ENCODE results near the gene WBP2. TPM values are rescaled to one million over a fixed set of nuclear protein-coding genes. Genes with fewer than 3 reads are reported as not detected.

The WBP2 gene
- total RNA-seq, 1 donor from 2014 or later = 72.6 TPM

DNA sequence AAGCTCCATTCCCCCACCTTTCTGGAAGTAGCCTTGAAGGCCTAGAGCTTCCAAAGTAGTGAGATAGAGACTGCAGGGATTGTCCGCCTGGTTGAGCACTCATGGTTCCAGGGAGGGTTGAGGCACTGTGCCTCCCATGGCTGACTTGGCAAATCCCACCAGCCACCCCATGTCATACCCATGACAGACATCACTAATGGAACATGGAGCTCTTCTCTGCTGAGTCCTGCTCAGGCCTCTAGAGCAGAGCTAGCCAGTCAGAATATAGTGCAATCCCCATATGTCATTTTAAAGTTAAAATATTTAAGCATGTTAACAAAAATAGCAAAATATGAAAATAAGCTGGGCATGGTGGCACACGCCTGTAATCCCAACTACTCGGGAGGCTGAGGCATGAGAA lies 39.7 kb downstream of the WBP2 start:
- Histone ChIP-seq H4K20me1 (ENCODE audit: insufficient read depth, low read length) (peaks cover 17% of the 10 kb centered on the region), H3K79me2 (ENCODE audit: insufficient read depth, low read length) (no peaks in the 10 kb centered on the region), H3K4me2 (ENCODE audit: low read length) (peak overlapping the region; percentile 30), H3K9ac (ENCODE audit: low read length) (peak overlapping the region; percentile 54), H3K27me3 (ENCODE audit: insufficient read depth, low read length) (no peaks in the 10 kb centered on the region), H3K4me3 (ENCODE audit: insufficient read depth, low read depth, low read length) (no peak overlapping the region), H3K4me1 (ENCODE audit: insufficient read depth, low read length) (peaks cover 11% of the 10 kb centered on the region), H3K27ac (ENCODE audit: low read depth, low read length) (peak overlapping the region; percentile 35), H3K9me3 (ENCODE audit: insufficient read depth, low read depth, low read length) (no peaks in the 10 kb centered on the region), H3K36me3 (ENCODE audit: insufficient read depth, low read length) (peaks cover 13% of the 10 kb centered on the region), H2AFZ (ENCODE audit: low read depth, low read length) (no peak overlapping the region)
- H3K36me3 Mint-ChIP-seq (ENCODE audit: low read depth, unreplicated experiment) = peaks cover 13% of the 10 kb centered on the region
- TF ChIP-seq, protein P1, sequence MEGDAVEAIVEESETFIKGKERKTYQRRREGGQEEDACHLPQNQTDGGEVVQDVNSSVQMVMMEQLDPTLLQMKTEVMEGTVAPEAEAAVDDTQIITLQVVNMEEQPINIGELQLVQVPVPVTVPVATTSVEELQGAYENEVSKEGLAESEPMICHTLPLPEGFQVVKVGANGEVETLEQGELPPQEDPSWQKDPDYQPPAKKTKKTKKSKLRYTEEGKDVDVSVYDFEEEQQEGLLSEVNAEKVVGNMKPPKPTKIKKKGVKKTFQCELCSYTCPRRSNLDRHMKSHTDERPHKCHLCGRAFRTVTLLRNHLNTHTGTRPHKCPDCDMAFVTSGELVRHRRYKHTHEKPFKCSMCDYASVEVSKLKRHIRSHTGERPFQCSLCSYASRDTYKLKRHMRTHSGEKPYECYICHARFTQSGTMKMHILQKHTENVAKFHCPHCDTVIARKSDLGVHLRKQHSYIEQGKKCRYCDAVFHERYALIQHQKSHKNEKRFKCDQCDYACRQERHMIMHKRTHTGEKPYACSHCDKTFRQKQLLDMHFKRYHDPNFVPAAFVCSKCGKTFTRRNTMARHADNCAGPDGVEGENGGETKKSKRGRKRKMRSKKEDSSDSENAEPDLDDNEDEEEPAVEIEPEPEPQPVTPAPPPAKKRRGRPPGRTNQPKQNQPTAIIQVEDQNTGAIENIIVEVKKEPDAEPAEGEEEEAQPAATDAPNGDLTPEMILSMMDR (IDR thresholded peaks at IDR 0.05; ENCODE audit: insufficient read depth, low read depth, low read length) = no peak
- no peak for TF ChIP-seq EZH2 (IDR thresholded peaks at IDR 0.05; ENCODE audit: insufficient read depth, low read length)
- no peak overlapping the region for H3K27ac Mint-ChIP-seq (ENCODE audit: unreplicated experiment)
- no peak for DNase-seq (ENCODE audit: low read depth)
- H3K4me3 Mint-ChIP-seq (ENCODE audit: unreplicated experiment) = no peak overlapping the region
- H3K9me3 Mint-ChIP-seq (ENCODE audit: unreplicated experiment) = no peaks in the 10 kb centered on the region
- no peaks in the 10 kb centered on the region for H3K27me3 Mint-ChIP-seq (ENCODE audit: low read depth, unreplicated experiment)
- no peak for FAIRE-seq
- H3K4me1 Mint-ChIP-seq (ENCODE audit: low read depth, unreplicated experiment) = peaks cover 11% of the 10 kb centered on the region

DNA sequence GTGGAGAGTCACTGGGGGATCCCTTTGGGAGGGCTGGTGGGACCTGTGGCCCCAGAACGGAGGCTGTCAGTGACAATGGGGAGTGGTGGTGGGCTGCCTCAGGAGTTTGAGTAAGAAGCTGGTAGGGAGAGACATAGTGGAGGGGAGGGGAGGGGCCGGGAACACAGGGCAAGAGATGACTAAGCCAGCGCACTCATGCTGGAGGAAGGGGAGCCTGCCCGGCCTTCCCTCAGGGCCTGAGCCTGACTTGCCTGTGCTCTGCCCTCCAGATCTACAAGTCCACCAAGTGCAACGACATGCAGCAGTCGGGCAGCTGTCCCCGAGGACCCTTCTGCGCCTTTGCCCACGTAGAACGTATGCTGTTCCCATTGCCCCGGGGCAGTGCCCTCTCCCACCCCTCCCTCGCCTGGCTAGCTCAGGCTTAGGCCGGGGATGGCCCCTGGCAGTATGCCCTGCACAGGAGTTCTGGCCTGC lies 40.2 kb downstream of the WBP2 start:
- no peaks in the 10 kb centered on the region for H3K9me3 ChIP-seq (ENCODE audit: insufficient read depth, low read depth, low read length)
- peaks cover 11% of the 10 kb centered on the region for H3K4me1 ChIP-seq (ENCODE audit: insufficient read depth, low read length)
- peak overlapping the region; percentile 35 for H3K27ac ChIP-seq (ENCODE audit: low read depth, low read length)
- H3K4me2 ChIP-seq (ENCODE audit: low read length) = peak overlapping the region; percentile 30
- H3K4me3 ChIP-seq (ENCODE audit: insufficient read depth, low read depth, low read length) = no peak overlapping the region
- Mint-ChIP-seq H3K27ac (ENCODE audit: unreplicated experiment) (no peak overlapping the region), H3K9me3 (ENCODE audit: unreplicated experiment) (no peaks in the 10 kb centered on the region), H3K4me1 (ENCODE audit: low read depth, unreplicated experiment) (peaks cover 11% of the 10 kb centered on the region), H3K4me3 (ENCODE audit: unreplicated experiment) (no peak overlapping the region), H3K36me3 (ENCODE audit: low read depth, unreplicated experiment) (peaks cover 12% of the 10 kb centered on the region), H3K27me3 (ENCODE audit: low read depth, unreplicated experiment) (no peaks in the 10 kb centered on the region)
- TF ChIP-seq, protein P1 (IDR thresholded peaks at IDR 0.05; ENCODE audit: insufficient read depth, low read depth, low read length) = no peak
- TF ChIP-seq EZH2 (IDR thresholded peaks at IDR 0.05; ENCODE audit: insufficient read depth, low read length) = no peak
- DNase-seq (ENCODE audit: low read depth) (peak; percentile 74), FAIRE-seq (no peak)
- H2AFZ ChIP-seq (ENCODE audit: low read depth, low read length) = peak overlapping the region; percentile 42
- H3K27me3 ChIP-seq (ENCODE audit: insufficient read depth, low read length) = no peaks in the 10 kb centered on the region
- H3K79me2 ChIP-seq (ENCODE audit: insufficient read depth, low read length) = no peaks in the 10 kb centered on the region
- H3K9ac ChIP-seq (ENCODE audit: low read length) = peak overlapping the region; percentile 54
- peaks cover 20% of the 10 kb centered on the region for H4K20me1 ChIP-seq (ENCODE audit: insufficient read depth, low read length)
- peaks cover 13% of the 10 kb centered on the region for H3K36me3 ChIP-seq (ENCODE audit: insufficient read depth, low read length)

DNA sequence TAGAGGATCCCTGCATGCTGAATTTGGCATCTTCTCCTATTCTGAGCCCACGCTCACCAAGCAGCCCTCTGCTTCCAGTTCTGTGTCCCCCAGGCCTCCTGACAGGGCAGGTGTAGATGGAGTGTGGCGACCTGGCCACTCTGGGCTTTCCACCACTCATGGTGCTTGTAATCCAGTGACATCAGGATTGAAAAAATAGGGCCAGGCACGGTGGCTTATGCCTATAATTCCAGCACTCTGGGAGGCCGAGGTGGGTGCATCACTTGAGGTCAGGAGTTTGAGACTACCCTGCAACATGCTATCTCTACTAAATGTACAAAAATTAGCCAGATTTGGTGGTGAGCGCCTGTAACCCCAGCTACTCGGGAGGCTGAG lies 41.1 kb downstream of the WBP2 start:
- H3K9me3 ChIP-seq (ENCODE audit: insufficient read depth, low read depth, low read length) = no peaks in the 10 kb centered on the region
- H3K9ac ChIP-seq (ENCODE audit: low read length) = no peak overlapping the region
- H4K20me1 ChIP-seq (ENCODE audit: insufficient read depth, low read length) = peaks cover 29% of the 10 kb centered on the region
- no peak for TF ChIP-seq EZH2 (IDR thresholded peaks at IDR 0.05; ENCODE audit: insufficient read depth, low read length)
- TF ChIP-seq, protein P1 (IDR thresholded peaks at IDR 0.05; ENCODE audit: insufficient read depth, low read depth, low read length) = no peak
- peaks cover 17% of the 10 kb centered on the region for H3K4me1 ChIP-seq (ENCODE audit: insufficient read depth, low read length)
- Mint-ChIP-seq H3K9me3 (ENCODE audit: unreplicated experiment) (no peaks in the 10 kb centered on the region), H3K4me3 (ENCODE audit: unreplicated experiment) (no peak overlapping the region), H3K36me3 (ENCODE audit: low read depth, unreplicated experiment) (peaks cover 8% of the 10 kb centered on the region), H3K27ac (ENCODE audit: unreplicated experiment) (no peak overlapping the region), H3K4me1 (ENCODE audit: low read depth, unreplicated experiment) (peaks cover 15% of the 10 kb centered on the region), H3K27me3 (ENCODE audit: low read depth, unreplicated experiment) (no peaks in the 10 kb centered on the region)
- H3K36me3 ChIP-seq (ENCODE audit: insufficient read depth, low read length) = peaks cover 13% of the 10 kb centered on the region
- H3K4me2 ChIP-seq (ENCODE audit: low read length) = no peak overlapping the region
- no peak for DNase-seq (ENCODE audit: low read depth)
- H3K27ac ChIP-seq (ENCODE audit: low read depth, low read length) = no peak overlapping the region
- H2AFZ ChIP-seq (ENCODE audit: low read depth, low read length) = no peak overlapping the region
- FAIRE-seq = no peak
- H3K79me2 ChIP-seq (ENCODE audit: insufficient read depth, low read length) = no peaks in the 10 kb centered on the region
- no peak overlapping the region for H3K4me3 ChIP-seq (ENCODE audit: insufficient read depth, low read depth, low read length)
- H3K27me3 ChIP-seq (ENCODE audit: insufficient read depth, low read length) = no peaks in the 10 kb centered on the region
